ENCODE data around the gene TMEM30B. TPM values are rescaled to one million over a fixed set of nuclear protein-coding genes. Genes with fewer than 3 reads are reported as not detected.

The TMEM30B gene
- total and polyA plus RNA-seq, 2 of the 8 experiments (the other 6 are each of a cell fraction or from before 2014, with no cell fraction given), result 11.2 to 18.7 TPM

- Histone ChIP-seq H3K4ac (replicated peaks; ENCODE audit: insufficient read length, low read depth, low read length) (no peak overlapping the region), H3K9me3 (ENCODE audit: insufficient read depth in 2 of 2, low read depth in 1 of 2, low read length in 1 of 2) (no peaks in the 10 kb centered on the region), H3K23ac (ENCODE audit: insufficient read length) (no peak overlapping the region), H3K4me1 (replicated peaks in 1 of 4; ENCODE audit: control insufficient read depth in 3 of 4, insufficient read depth in 4 of 4, low read length in 3 of 4) (peaks cover 0 to 12% (median 8%) of the 10 kb centered on the region in 4 experiments; a peak in 6 of 7 replicates), H3K56ac (replicated peaks; ENCODE audit: insufficient read length, low read depth, low read length) (no peak overlapping the region), H3K23me2 (ENCODE audit: low read depth, low read length) (peaks cover 15% of the 10 kb centered on the region; the same call in 1 of the 2 replicates), H2BK12ac (ENCODE audit: low read depth, low read length) (no peak overlapping the region; the same call in 1 of the 2 replicates), H3K79me1 (ENCODE audit: low read depth, low read length) (no peaks in the 10 kb centered on the region), H3K27ac (ENCODE audit: low read depth, low read length) (no peak overlapping the region), H3K27me3 (replicated peaks in 1 of 4; ENCODE audit: control insufficient read depth in 3 of 4, extremely low read depth in 1 of 4, insufficient read depth in 3 of 4, low read length in 3 of 4) (peaks cover 9 to 29% (median 23%) of the 10 kb centered on the region in 4 experiments), H2BK5ac (ENCODE audit: low read depth, low read length) (no peak overlapping the region), H2AK5ac (ENCODE audit: low read depth, low read length) (no peak overlapping the region), H3K18ac (ENCODE audit: extremely low read depth, low read length) (no peak overlapping the region), H2AFZ (ENCODE audit: low read length) (no peak overlapping the region), H4K20me1 (replicated peaks in 1 of 2; ENCODE audit: control insufficient read depth in 1 of 2, insufficient read depth in 2 of 2, low read length in 2 of 2) (no peaks in the 10 kb centered on the region), H3K4me3 (ENCODE audit: extremely low read depth in 1 of 4, insufficient read depth in 2 of 4, low read depth in 3 of 4, low read length in 4 of 4) (no peak overlapping the region), H3K79me2 (ENCODE audit: control insufficient read depth in 1 of 2, insufficient read depth in 2 of 2, low read length in 2 of 2) (no peaks in the 10 kb centered on the region), H3K36me3 (ENCODE audit: control insufficient read depth in 2 of 4, insufficient read depth in 4 of 4, low read length in 3 of 4) (no peaks in the 10 kb centered on the region), H3K4me2 (ENCODE audit: insufficient read depth in 1 of 2, low read depth in 2 of 2, low read length in 2 of 2) (no peak overlapping the region), H2BK120ac (replicated peaks; ENCODE audit: low read depth, low read length) (no peak overlapping the region), H3K9ac (replicated peaks in 1 of 4; ENCODE audit: extremely low read depth in 1 of 4, low read depth in 3 of 4, low read length in 3 of 4) (no peak overlapping the region), H4K8ac (ENCODE audit: extremely low read depth, insufficient read depth, low read length) (no peak overlapping the region), H4K91ac (replicated peaks; ENCODE audit: insufficient read length, low read length) (no peak overlapping the region), H2BK20ac (ENCODE audit: low read length) (no peak overlapping the region), H4K5ac (ENCODE audit: insufficient read length, low read depth, low read length) (no peak overlapping the region), H2BK15ac (ENCODE audit: low read length) (no peak overlapping the region), H3K14ac (ENCODE audit: insufficient read length) (no peak overlapping the region)
- FAIRE-seq, result no peak
- CTCF ChIA-PET (ENCODE audit: partially characterized antibody), result interaction anchor here (1.0 to 1.3 kb wide), 3 partner anchors 11 to 50 kb away, joined by 3 read pairs; no protein-coding TSS in a partner anchor
- WGBS, 2 experiments (ENCODE audit: extremely low coverage in 1 of 2, insufficient coverage in 1 of 2, insufficient read length in 1 of 2, insufficient replicate concordance in 2 of 2, low coverage in 1 of 2, low lambda C conversion rate in 2 of 2, missing lambda C conversion rate in 1 of 2), result 80% methylated on average over 6 of the region's 6 CpGs; no CpG with 5 or more reads in 1 of the 2 experiments
- no peak for DNase-seq (ENCODE audit: low read depth in 1 of 2, low spot score in 2 of 2)
- POLR2A ChIA-PET (ENCODE audit: partially characterized antibody), result no interaction called here
- TF ChIP-seq NRF1 (IDR thresholded peaks at IDR 0.05; ENCODE audit: low read depth, low read length), result no peak
- no peak for TF ChIP-seq KDM4A (IDR thresholded peaks at IDR 0.05; ENCODE audit: low read depth, low read length, severe bottlenecking)
- TF ChIP-seq CEBPB (IDR thresholded peaks at IDR 0.05; ENCODE audit: low read depth, low read length), result no peak
- TF ChIP-seq MAFK (IDR thresholded peaks at IDR 0.05; ENCODE audit: low read depth, low read length), result no peak
- TF ChIP-seq TEAD4 (IDR thresholded peaks at IDR 0.05; ENCODE audit: low read depth, low read length), result no peak
- no peak for TF ChIP-seq EZH2 (IDR thresholded peaks at IDR 0.05; ENCODE audit: low read depth, low read length, severe bottlenecking)
- TF ChIP-seq BRCA1 (IDR thresholded peaks at IDR 0.05; ENCODE audit: low read depth, low read length), result no peak
- no peak for TF ChIP-seq CBX8 (IDR thresholded peaks at IDR 0.05; ENCODE audit: borderline replicate concordance, low read depth, low read length)
- TF ChIP-seq ASH2L (IDR thresholded peaks at IDR 0.05; ENCODE audit: low read length), result no peak
- no peak for TF ChIP-seq SAP30 (IDR thresholded peaks at IDR 0.05; ENCODE audit: insufficient read depth, insufficient replicate concordance, low read length)
- TF ChIP-seq CHD1 (IDR thresholded peaks at IDR 0.05; ENCODE audit: low read depth, low read length), result no peak
- TF ChIP-seq SIX5 (IDR thresholded peaks at IDR 0.05; ENCODE audit: low read depth, low read length), result no peak
- TF ChIP-seq EP300 (IDR thresholded peaks at IDR 0.05; ENCODE audit: borderline replicate concordance in 1 of 2, low read depth in 2 of 2, low read length in 2 of 2), result no peak
- no peak for TF ChIP-seq JUND (IDR thresholded peaks at IDR 0.05; ENCODE audit: low read length)
- TF ChIP-seq HDAC2 (IDR thresholded peaks at IDR 0.05; ENCODE audit: borderline replicate concordance in 1 of 2, low read depth in 2 of 2, low read length in 2 of 2), result no peak
Measured at GRCh38 chr14:61319706-61320105, 38.6 kb upstream of the TMEM30B start.

Data from H1 (cell line).